SW 1271 (cell line): ENCODE data around the gene RGSL1.

Experiments used
- DNase-seq, 2 experiments: peaks; one replicate each; lab custom pipeline; 2025; lab: John Stamatoyannopoulos, UW

Gene RGSL1

DNA sequence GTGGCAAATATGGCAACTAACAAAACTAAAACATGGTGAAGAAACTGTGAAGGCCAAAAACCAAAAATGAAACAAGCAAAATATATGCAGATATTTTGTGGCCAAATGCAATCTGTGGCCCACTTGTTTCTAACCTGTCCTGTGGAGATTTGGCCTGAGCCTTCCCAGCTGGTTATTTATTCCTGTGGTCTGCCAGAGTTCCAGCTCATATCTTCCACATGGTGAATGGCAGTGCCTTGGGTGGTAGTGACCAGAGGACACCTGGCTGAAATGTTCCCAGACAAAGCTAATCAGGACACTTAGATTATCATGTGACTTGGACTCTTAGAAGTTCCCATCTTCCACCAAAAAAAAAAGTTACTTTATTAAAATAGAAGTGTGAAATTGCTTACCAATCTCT, 99.4 kb downstream of the RGSL1 start:
- no peak for DNase-seq

DNA sequence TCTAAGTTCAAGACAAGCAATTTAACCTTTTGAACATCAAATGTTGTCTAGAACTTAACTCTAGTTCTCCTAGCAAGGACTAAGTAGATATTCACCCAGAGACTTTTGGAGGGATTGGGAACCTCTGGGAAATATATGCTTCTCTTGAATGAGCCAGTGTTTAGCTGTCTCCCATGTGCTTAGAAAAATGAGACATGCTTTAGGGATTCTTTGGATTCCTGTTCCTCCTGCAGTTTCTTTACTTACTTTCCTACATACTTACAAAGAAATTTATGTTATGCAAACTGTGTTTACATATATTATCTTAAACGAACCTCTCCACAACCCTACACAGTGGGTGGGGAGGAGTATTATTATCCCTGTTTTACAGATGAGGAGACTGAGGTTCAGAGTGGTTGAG, 99.9 kb downstream of the RGSL1 start:
- no peak for DNase-seq

- DNase-seq = no peak
Measured at GRCh38 chr1:182552527-182552926, 102.6 kb downstream of the RGSL1 start.

DNA sequence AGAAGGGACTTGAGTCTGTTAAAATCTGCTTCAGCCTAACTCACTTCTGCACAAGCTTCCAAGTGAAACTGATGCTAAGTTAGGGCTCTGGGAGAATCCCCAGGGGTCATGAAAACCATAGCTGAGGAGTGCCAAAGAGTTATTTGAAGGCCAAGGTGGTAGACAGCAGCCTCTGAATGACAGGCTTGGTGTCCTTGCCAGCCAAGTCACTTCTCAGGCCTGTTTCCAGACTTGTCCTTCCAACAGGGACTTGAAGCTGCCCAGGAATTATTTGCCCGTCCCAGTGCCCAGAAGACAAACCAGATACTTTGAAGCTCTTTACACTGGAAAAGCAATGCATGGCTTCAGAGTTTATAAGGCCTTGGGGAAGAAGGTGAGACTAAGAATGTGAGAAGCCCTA, 105.5 kb downstream of the RGSL1 start:
- DNase-seq = no peak

- no peak for DNase-seq
Measured at GRCh38 chr1:182556279-182556678, 106.3 kb downstream of the RGSL1 start.

- no peak for DNase-seq
Measured at GRCh38 chr1:182560392-182560984, 110.5 kb downstream of the RGSL1 start.

DNA sequence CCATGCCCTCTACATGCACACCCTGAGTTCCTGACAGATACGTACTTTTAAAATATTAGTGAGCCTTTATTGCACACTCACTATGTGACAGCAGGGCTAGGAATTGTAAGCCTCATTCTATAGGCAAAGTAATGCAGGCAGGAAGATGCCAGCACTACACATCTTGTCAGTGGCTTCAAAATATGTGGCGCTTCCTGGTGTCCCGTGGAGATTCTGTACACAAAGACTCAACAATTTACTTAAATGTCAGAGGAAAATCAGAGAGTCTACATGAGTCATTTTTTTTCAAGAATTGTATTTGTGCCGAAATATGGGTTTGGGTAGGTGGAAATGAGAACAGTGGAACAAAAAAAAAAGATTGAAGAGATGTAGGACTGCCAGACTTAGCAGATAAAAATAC, 111.5 kb downstream of the RGSL1 start:
- no peak for DNase-seq

- DNase-seq = no peak
Measured at GRCh38 chr1:182563095-182563494, 113.1 kb downstream of the RGSL1 start.

GRCh38 chr1:182564406-182565004, 114.6 kb downstream of the RGSL1 start:
- no peak for DNase-seq

GRCh38 chr1:182565537-182565936, 115.6 kb downstream of the RGSL1 start:
- DNase-seq = no peak

GRCh38 chr1:182567629-182568028, 117.7 kb downstream of the RGSL1 start:
- no peak for DNase-seq

- DNase-seq = no peak
Measured at GRCh38 chr1:182568647-182569284, 118.8 kb downstream of the RGSL1 start.

GRCh38 chr1:182569939-182570610, 120.1 kb downstream of the RGSL1 start:
- DNase-seq = no peak

- DNase-seq = no peak
Measured at GRCh38 chr1:182570611-182570970, 120.6 kb downstream of the RGSL1 start.

DNA sequence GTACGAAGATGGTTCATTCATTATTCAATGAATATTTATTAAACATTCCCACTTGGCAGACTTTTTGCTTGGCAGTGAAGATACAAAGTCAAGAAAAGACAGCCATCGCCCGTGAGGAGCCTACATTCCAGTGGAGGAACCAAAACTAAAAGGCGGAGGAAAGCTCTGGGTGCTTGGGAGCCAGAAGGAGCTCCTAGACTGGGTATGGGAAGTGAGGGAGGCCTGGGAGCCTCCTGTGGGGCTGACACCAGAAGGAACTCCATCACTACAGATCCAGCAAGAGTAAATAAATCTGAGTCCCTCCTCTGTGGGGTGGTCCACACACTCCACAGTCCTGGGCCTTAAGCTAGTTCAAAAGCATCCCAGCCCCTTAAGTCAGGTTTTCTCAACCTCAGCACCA, 124.2 kb downstream of the RGSL1 start:
- DNase-seq = no peak

DNA sequence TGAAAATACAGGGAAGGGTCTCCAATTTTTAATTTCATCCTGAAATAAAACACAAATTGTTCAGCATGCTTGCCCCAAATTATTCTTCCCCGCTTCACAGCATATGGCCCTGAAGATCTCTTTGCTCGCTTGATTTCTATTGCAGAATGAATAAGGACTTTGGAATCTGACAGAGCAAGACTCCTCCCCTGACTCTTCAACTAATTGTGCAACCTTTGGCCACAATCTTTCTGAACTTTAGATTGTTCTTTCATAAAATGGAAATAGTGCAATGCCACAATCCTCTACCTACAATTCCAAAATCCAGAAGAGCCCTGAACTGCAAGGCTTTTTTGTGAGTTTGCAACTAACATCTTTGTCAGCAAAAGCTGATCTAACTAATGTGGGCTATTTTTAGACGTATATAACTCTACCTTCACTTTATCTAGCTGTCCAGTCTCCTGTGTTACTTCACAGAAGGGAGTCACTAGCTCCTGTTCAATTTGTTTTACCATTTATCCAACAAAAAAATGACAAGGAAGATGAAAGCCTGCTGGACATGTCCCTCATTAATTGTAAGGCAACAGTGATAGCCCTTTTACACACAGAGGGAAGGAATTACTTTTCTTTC, 125.7 kb downstream of the RGSL1 start:
- DNase-seq = no peak

DNA sequence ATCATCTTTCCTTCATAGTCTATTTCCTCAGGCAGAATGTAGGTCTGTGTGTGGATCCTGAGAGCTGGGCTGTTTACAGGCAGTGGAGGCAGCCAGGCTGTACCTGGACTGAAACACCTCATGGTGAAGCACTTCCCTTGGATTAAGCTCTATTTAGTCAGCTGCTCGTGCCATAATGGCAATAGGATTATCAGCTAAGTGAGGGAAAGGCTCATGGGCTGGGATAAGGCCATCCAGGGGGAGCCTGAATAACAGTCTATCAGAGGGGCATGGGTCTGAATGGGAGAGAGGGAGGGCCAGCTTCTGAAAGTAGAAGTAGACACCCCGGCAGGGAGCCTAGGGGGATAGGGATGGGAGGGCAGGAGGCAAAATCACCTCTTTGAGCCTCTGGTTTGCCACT, 130.8 kb downstream of the RGSL1 start:
- DNase-seq = no peak

- DNase-seq = no peak
Measured at GRCh38 chr1:182584746-182585145, 134.8 kb downstream of the RGSL1 start.

DNA sequence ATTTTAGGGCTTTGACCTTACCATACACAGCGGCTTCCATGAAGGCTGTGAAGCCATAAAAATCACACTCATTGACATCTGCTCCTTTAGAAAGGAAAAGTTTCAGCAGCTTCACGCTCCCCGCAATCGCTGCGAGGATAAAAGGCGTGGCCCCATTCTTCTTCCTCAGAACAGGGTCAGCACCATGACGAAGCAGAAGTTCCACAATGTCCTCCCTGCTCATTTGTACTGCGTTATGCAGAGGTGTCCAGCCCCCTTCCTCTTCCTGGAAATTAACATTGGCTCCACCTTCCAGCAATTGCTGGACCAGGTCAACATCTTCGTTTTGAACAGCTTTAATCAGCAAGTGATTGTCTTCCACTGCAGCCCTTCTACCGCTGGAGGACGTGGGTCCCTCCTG, 136.4 kb downstream of the RGSL1 start:
- DNase-seq = no peak

GRCh38 chr1:182587093-182587492, 137.1 kb downstream of the RGSL1 start:
- no peak for DNase-seq

DNA sequence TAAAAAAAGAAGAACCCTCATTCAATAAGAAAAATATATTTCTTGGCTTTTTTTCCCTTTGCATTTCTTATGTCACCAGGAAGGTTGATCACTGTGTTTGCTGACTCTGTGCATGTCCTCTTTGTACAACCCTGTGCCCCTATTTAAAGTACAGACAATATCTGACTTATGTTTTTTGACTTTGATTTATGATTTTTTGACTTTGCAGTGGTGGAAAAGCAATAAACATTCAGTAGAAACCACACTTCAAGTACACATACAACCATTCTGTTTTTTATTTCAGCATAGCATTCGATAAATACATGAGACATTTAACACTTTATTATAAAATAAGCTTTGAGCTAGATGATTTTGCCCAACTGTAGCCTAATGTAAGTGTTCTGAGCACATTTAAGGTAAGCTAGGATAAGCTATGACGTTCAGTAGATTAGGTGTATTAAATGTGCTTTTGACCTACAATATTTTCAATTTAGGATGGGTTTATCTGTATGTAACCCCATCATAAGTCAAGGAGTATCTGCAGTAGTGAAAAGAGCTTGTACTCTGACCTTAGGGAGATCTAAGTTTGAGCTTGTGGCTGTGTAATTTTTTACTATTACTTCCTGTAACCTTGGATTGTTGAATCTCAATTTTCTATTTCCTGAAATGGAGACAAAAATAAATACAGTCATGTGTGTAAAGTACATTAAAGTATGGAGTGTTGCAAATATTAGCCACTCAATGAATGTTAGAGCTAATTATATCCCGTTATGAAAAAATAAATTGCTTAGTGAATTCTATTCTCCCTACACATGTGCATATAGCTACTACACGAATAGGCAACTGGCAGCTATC, 137.9 kb downstream of the RGSL1 start:
- DNase-seq = no peak
